C4-2B (cell line): ENCODE data around the gene NRBF2.

Source experiments
- CTCF ChIP-seq: fragments of 450-650 bp; conservative IDR thresholded peaks from 2 replicates; pipeline ENCODE4 v1.5.1; 2017; ENCODE audit warnings: mild to moderate bottlenecking
- ZFX ChIP-seq: fragments of 450-650 bp; IDR thresholded peaks from 2 replicates; pipeline ENCODE4 v1.6.1; 2017

- no peak for TF ChIP-seq CTCF
- no peak for TF ChIP-seq ZFX
These were observed 16.6 kb upstream of the NRBF2 start for GRCh38 chr10:63116452-63117072.
